Liver (tissue), 9 donors: ENCODE data around the gene KANSL3. TPM values are rescaled to one million over a fixed set of nuclear protein-coding genes. Genes with fewer than 3 reads are reported as not detected.
A peak's percentile ranks its signal among the peaks of the same experiment; 100 is the strongest.

ENCODE experiments used
- DNase-seq: peaks from one replicate; pipeline ENCODE4 v3.0.0-alpha.2; 2017; ENCODE audit warnings: low spot score
- H3K27ac ChIP-seq, 2 donors: one replicate each; pipeline ENCODE4 v1.7.0; 2013; ENCODE audit warnings: inconsistent platforms in 2 of 2, low read length in 2 of 2, control low read depth in 1 of 2, low read depth in 1 of 2, mild to moderate bottlenecking in 1 of 2
- H3K27me3 ChIP-seq, 4 donors: one replicate each; pipeline versions ENCODE4 v1.6.1 to v1.7.0; 2013; ENCODE audit warnings: low read length in 3 of 4, inconsistent platforms in 1 of 4, mild to moderate bottlenecking in 1 of 4, moderate library complexity in 1 of 4; ENCODE audit not compliant: control insufficient read depth in 4 of 4, insufficient read depth in 4 of 4
- H3K36me3 ChIP-seq, 4 donors: one replicate each; pipeline versions ENCODE4 v1.6.1 to v1.7.0; 2013; ENCODE audit warnings: low read length in 3 of 4, mild to moderate bottlenecking in 3 of 4, low read depth in 1 of 4, moderate library complexity in 1 of 4; ENCODE audit not compliant: control insufficient read depth in 4 of 4, insufficient read depth in 3 of 4
- H3K4me1 ChIP-seq, 4 donors: one replicate each; pipeline versions ENCODE4 v1.6.1 to v1.7.0; 2013; ENCODE audit warnings: low read length in 3 of 4, mild to moderate bottlenecking in 3 of 4, moderate library complexity in 1 of 4; ENCODE audit not compliant: control insufficient read depth in 4 of 4, insufficient read depth in 4 of 4
- H3K4me3 ChIP-seq, 3 donors: one replicate each; pipeline versions ENCODE4 v1.6.1 to v1.7.0; 2013; ENCODE audit warnings: low read length in 3 of 3, control low read depth in 1 of 3, low read depth in 1 of 3, mild to moderate bottlenecking in 1 of 3
- H3K9ac ChIP-seq, 2 donors: one replicate each; pipeline ENCODE4 v1.7.0; 2013; ENCODE audit warnings: low read length in 2 of 2, mild to moderate bottlenecking in 2 of 2, moderate library complexity in 2 of 2, control low read depth in 1 of 2, low read depth in 1 of 2
- H3K9me3 ChIP-seq, 4 donors: one replicate each; pipeline versions ENCODE4 v1.6.1 to v1.7.0; 2013; ENCODE audit warnings: low read length in 3 of 4; ENCODE audit not compliant: control insufficient read depth in 4 of 4
- EGR1 ChIP-seq, 2 donors: IDR thresholded peaks; 2 replicates each; pipeline ENCODE4 v1.6.1; 2016 to 2018; ENCODE audit warnings: antibody characterized with exemption in 2 of 2, low read depth in 2 of 2
- FOXA1 ChIP-seq: IDR thresholded peaks from 2 replicates; pipeline ENCODE4 v1.6.1; 2016; ENCODE audit warnings: antibody characterized with exemption
- FOXA2 ChIP-seq: IDR thresholded peaks from 2 replicates; pipeline ENCODE4 v1.6.1; 2016; ENCODE audit warnings: antibody characterized with exemption
- GABPA ChIP-seq, 2 donors: IDR thresholded peaks in 1 of 2; conservative IDR thresholded peaks in 1 of 2; 2 replicates each; pipeline ENCODE4 v1.6.1; 2016; ENCODE audit warnings: antibody characterized with exemption in 2 of 2, mild to moderate bottlenecking in 1 of 2, moderate library complexity in 1 of 2
- HNF4A ChIP-seq, 2 donors: conservative IDR thresholded peaks; 2 replicates each; pipeline ENCODE4 v1.6.1; 2016; ENCODE audit warnings: antibody characterized with exemption in 2 of 2, mild to moderate bottlenecking in 2 of 2
- HNF4G ChIP-seq: IDR thresholded peaks from 2 replicates; pipeline ENCODE4 v1.6.1; 2016; ENCODE audit warnings: antibody characterized with exemption
- JUND ChIP-seq, 2 donors: IDR thresholded peaks; 2 replicates each; pipeline ENCODE4 v1.6.1; 2016; ENCODE audit warnings: antibody characterized with exemption in 2 of 2
- MAX ChIP-seq: IDR thresholded peaks from 2 replicates; pipeline ENCODE4 v1.6.1; 2016; ENCODE audit warnings: antibody characterized with exemption
- RAD21 ChIP-seq, 2 donors: IDR thresholded peaks; 2 replicates each; pipeline ENCODE4 v1.6.1; 2016; ENCODE audit warnings: antibody characterized with exemption in 2 of 2, mild to moderate bottlenecking in 2 of 2
- REST ChIP-seq: IDR thresholded peaks from 2 replicates; pipeline ENCODE4 v1.6.1; 2016; ENCODE audit warnings: antibody characterized with exemption, mild to moderate bottlenecking
- RXRA ChIP-seq, 2 donors: IDR thresholded peaks; 2 replicates each; pipeline ENCODE4 v1.6.1; 2017 to 2018; ENCODE audit warnings: antibody characterized with exemption in 2 of 2, mild to moderate bottlenecking in 1 of 2
- SP1 ChIP-seq: IDR thresholded peaks from 2 replicates; pipeline ENCODE4 v1.6.1; 2018; ENCODE audit warnings: antibody characterized with exemption, mild to moderate bottlenecking
- TAF1 ChIP-seq: conservative IDR thresholded peaks from 2 replicates; pipeline ENCODE4 v1.6.1; 2016; ENCODE audit warnings: antibody characterized with exemption, mild to moderate bottlenecking
- YY1 ChIP-seq: IDR thresholded peaks from 2 replicates; pipeline ENCODE4 v1.6.1; 2016; ENCODE audit warnings: antibody characterized with exemption, mild to moderate bottlenecking
- WGBS: extraction: QIAGEN DNeasy Blood & Tissue Kit; methylation state at CpG from one replicate; pipeline ENCODE4 v1.1.7; 2013; 5-methylcytosine and 5-hydroxymethylcytosine counted together
- polyA plus RNA-seq, 2 donors: library from polyadenylated mRNA; stranded (reverse) in 1 of 2; unstranded in 1 of 2; fragments of 200-250 nt in 1 of 2; fragments of >200 nt in 1 of 2; fragmentation: Nextera tagmentation in 1 of 2; extraction: Ambion mirVana in 1 of 2; gene quantifications; one replicate each; pipeline versions ENCODE4 v1.2.1 to v1.2.3, GENCODE V29; 2013 to 2015
- total RNA-seq, 2 donors: library from RNA; depleted of rRNA; stranded (reverse); fragments of >200 nt; gene quantifications; one replicate each; pipeline ENCODE4 v1.2.3, GENCODE V29; 2014
- TF ChIP-seq, protein P1 (sequence below): IDR thresholded peaks from 2 replicates; pipeline ENCODE4 v1.6.1; 2016; ENCODE audit warnings: antibody characterized with exemption
- TF ChIP-seq, protein P2 (sequence below): IDR thresholded peaks from 2 replicates; pipeline ENCODE4 v1.6.1; 2016; ENCODE audit warnings: antibody characterized with exemption
- TF ChIP-seq, protein P3 (sequence below): fragments of 150-350 bp; IDR thresholded peaks from 2 replicates; pipeline ENCODE4 v1.5.1; 2017; ENCODE audit warnings: improper control_type of control experiment, low read depth, low read length; ENCODE audit not compliant: missing input control
- donor health status: healthy.
- donor health status: healthy.
- donor health status: healthy.
- donor health status: healthy.
- donor health status: healthy.

KANSL3 gene
- total and polyA plus RNA-seq, 4 donors: 8.3 to 30.5 (median 18.6) TPM

GRCh38 chr2:96680561-96681141 lies 42.5 kb upstream of the KANSL3 start:
- Histone ChIP-seq H3K36me3 (no peaks in the 10 kb centered on the region), H3K27ac (no peak overlapping the region), H3K9me3 (no peaks in the 10 kb centered on the region), H3K27me3 (no peaks in the 10 kb centered on the region), H3K4me1 (peaks cover 0 to 6% (median 4%) of the 10 kb centered on the region in 4 donors), H3K9ac (no peak overlapping the region), H3K4me3 (no peak overlapping the region)
- DNase-seq: no peak
- WGBS: 41% methylated on average over 5 of the region's 5 CpGs
- TF ChIP-seq, protein P1, sequence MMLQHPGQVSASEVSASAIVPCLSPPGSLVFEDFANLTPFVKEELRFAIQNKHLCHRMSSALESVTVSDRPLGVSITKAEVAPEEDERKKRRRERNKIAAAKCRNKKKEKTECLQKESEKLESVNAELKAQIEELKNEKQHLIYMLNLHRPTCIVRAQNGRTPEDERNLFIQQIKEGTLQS: no peak
- peak; percentile 34 for TF ChIP-seq SP1
- peak; percentile 28 to 31 for TF ChIP-seq RXRA (IDR thresholded peaks at IDR 0.05)
- TF ChIP-seq YY1: no peak
- no peak for TF ChIP-seq REST
- peak; percentile 51 for TF ChIP-seq FOXA2
- TF ChIP-seq HNF4A (conservative IDR thresholded peaks at IDR 0.05): peak; percentile 47 to 61

GRCh38 chr2:96679848-96680247 lies 41.7 kb upstream of the KANSL3 start:
- no peaks in the 10 kb centered on the region for H3K27me3 ChIP-seq
- no peak overlapping the region for H3K4me3 ChIP-seq
- no peak for TF ChIP-seq HNF4G
- TF ChIP-seq JUND (IDR thresholded peaks at IDR 0.05): no peak
- no peak for TF ChIP-seq MAX
- TF ChIP-seq TAF1: no peak
- no peak for TF ChIP-seq REST
- TF ChIP-seq, protein P2, sequence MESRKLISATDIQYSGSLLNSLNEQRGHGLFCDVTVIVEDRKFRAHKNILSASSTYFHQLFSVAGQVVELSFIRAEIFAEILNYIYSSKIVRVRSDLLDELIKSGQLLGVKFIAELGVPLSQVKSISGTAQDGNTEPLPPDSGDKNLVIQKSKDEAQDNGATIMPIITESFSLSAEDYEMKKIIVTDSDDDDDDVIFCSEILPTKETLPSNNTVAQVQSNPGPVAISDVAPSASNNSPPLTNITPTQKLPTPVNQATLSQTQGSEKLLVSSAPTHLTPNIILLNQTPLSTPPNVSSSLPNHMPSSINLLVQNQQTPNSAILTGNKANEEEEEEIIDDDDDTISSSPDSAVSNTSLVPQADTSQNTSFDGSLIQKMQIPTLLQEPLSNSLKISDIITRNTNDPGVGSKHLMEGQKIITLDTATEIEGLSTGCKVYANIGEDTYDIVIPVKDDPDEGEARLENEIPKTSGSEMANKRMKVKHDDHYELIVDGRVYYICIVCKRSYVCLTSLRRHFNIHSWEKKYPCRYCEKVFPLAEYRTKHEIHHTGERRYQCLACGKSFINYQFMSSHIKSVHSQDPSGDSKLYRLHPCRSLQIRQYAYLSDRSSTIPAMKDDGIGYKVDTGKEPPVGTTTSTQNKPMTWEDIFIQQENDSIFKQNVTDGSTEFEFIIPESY: no peak
- no peak for TF ChIP-seq FOXA2
- no peak for TF ChIP-seq RXRA (IDR thresholded peaks at IDR 0.05)
- no peak for TF ChIP-seq FOXA1
- no peak for TF ChIP-seq GABPA (IDR thresholded peaks at IDR 0.05 in 1 of 2, conservative IDR thresholded peaks at IDR 0.05 in 1 of 2)
- TF ChIP-seq RAD21 (IDR thresholded peaks at IDR 0.05): no peak
- TF ChIP-seq SP1: no peak
- TF ChIP-seq, protein P3, sequence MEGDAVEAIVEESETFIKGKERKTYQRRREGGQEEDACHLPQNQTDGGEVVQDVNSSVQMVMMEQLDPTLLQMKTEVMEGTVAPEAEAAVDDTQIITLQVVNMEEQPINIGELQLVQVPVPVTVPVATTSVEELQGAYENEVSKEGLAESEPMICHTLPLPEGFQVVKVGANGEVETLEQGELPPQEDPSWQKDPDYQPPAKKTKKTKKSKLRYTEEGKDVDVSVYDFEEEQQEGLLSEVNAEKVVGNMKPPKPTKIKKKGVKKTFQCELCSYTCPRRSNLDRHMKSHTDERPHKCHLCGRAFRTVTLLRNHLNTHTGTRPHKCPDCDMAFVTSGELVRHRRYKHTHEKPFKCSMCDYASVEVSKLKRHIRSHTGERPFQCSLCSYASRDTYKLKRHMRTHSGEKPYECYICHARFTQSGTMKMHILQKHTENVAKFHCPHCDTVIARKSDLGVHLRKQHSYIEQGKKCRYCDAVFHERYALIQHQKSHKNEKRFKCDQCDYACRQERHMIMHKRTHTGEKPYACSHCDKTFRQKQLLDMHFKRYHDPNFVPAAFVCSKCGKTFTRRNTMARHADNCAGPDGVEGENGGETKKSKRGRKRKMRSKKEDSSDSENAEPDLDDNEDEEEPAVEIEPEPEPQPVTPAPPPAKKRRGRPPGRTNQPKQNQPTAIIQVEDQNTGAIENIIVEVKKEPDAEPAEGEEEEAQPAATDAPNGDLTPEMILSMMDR: no peak
- TF ChIP-seq, protein P1: no peak
- no peak for TF ChIP-seq EGR1 (IDR thresholded peaks at IDR 0.05; ENCODE audit: low read depth in 2 of 2)
- DNase-seq: no peak
- H3K9ac ChIP-seq: no peak overlapping the region
- H3K27ac ChIP-seq: no peak overlapping the region
- no peaks in the 10 kb centered on the region for H3K9me3 ChIP-seq
- H3K4me1 ChIP-seq: peaks cover 0 to 6% (median 4%) of the 10 kb centered on the region in 4 donors
- H3K36me3 ChIP-seq: no peaks in the 10 kb centered on the region
- 68% methylated on average over 9 of the region's 9 CpGs for WGBS
